Endothelial cell of umbilical vein (primary cell): ENCODE data around the gene AMMECR1. TPM values are rescaled to one million over a fixed set of nuclear protein-coding genes. Genes with fewer than 3 reads are reported as not detected.

Source experiments
- BruUV-seq: library from RNA; stranded (reverse); fragments of 400-500 nt; replicated peaks from 2 replicates; lab custom pipeline; 2021; lab: Mats Ljungman, UMichigan
- CTCF ChIA-PET: fragments of 300-600, 350-600 bp; sonication (Branson Sonifier 250); formaldehyde crosslinking; loops from one replicate; lab custom pipeline; 2021; ENCODE audit warnings: antibody characterized with exemption, inconsistent platforms; lab: Charles Lee
- POLR2A ChIA-PET: fragments of 300-600, 350-600 bp; sonication (Branson Sonifier 250); formaldehyde crosslinking; loops from one replicate; lab custom pipeline; 2021; ENCODE audit warnings: antibody characterized with exemption, inconsistent platforms; lab: Charles Lee
- DNase-seq: peaks from one replicate; pipeline ENCODE4 v3.0.0-alpha.2; 2011; ENCODE audit warnings: low read depth, low spot score
- FAIRE-seq: peaks from 2 replicates; lab custom pipeline; 2011; peaks lifted over from hg19 to GRCh38; lab: Jason Lieb, UNC
- H2AFZ ChIP-seq: 2 replicates; pipeline ENCODE4 v1.6.0; 2012; ENCODE audit warnings: low read depth, low read length, control low read depth, inconsistent platforms
- H3K27ac ChIP-seq: 2 replicates; pipeline ENCODE4 v1.5.1; 2011; ENCODE audit warnings: low read depth, mild to moderate bottlenecking, control low read depth, low read length, moderate library complexity; ENCODE audit not compliant: insufficient read depth
- H3K27me3 ChIP-seq, 2 experiments: 2 replicates each; pipeline versions ENCODE4 v1.6.0 to v1.6.1; 2011; ENCODE audit warnings: low read length in 2 of 2, mixed read lengths in 1 of 2; ENCODE audit not compliant: control insufficient read depth in 2 of 2, insufficient read depth in 2 of 2
- H3K36me3 ChIP-seq, 2 experiments: 2 replicates in 1 of 2; 3 replicates in 1 of 2; pipeline ENCODE4 v1.5.1; 2011; ENCODE audit warnings: low read length in 2 of 2, mild to moderate bottlenecking in 1 of 2, moderate library complexity in 1 of 2; ENCODE audit not compliant: control insufficient read depth in 2 of 2, insufficient read depth in 2 of 2; ENCODE audit errors: extremely low read depth in 1 of 2
- H3K4me1 ChIP-seq: 3 replicates; pipeline ENCODE4 v1.5.1; 2011; ENCODE audit warnings: mild to moderate bottlenecking, low read length; ENCODE audit not compliant: control insufficient read depth, insufficient read depth; ENCODE audit errors: extremely low read depth
- H3K4me2 ChIP-seq: 2 replicates; pipeline ENCODE4 v1.6.1; 2011; ENCODE audit warnings: low read length, control low read depth, mixed read lengths; ENCODE audit not compliant: insufficient read depth
- H3K4me3 ChIP-seq, 3 experiments: fragments of 200-600 bp in 1 of 3; sonication (generic), shearing (Covaris generic) in 1 of 3; replicated peaks in 1 of 3; 2 replicates each; pipeline ENCODE4 v1.5.1; 2011 to 2016; ENCODE audit warnings: control low read depth in 3 of 3, low read length in 3 of 3, mild to moderate bottlenecking in 2 of 3, inconsistent platforms in 1 of 3, low read depth in 1 of 3, moderate library complexity in 1 of 3; ENCODE audit not compliant: insufficient read depth in 1 of 3
- H3K79me2 ChIP-seq: 2 replicates; pipeline ENCODE4 v1.6.0; 2012; ENCODE audit warnings: low read length, inconsistent platforms; ENCODE audit not compliant: control insufficient read depth, insufficient read depth
- H3K9ac ChIP-seq: replicated peaks from 2 replicates; pipeline ENCODE3; 2011; ENCODE audit warnings: low read length, control low read depth; ENCODE audit not compliant: insufficient read depth; ENCODE audit errors: extremely low read depth
- H3K9me1 ChIP-seq: replicated peaks from 3 replicates; pipeline ENCODE4 v1.6.0; 2011; ENCODE audit warnings: mild to moderate bottlenecking, low read length; ENCODE audit not compliant: control insufficient read depth, insufficient read depth; ENCODE audit errors: extremely low read depth
- H3K9me3 ChIP-seq: replicated peaks from 2 replicates; pipeline ENCODE4 v1.5.1; 2012; ENCODE audit warnings: low read length, inconsistent platforms; ENCODE audit not compliant: control insufficient read depth, insufficient read depth
- H4K20me1 ChIP-seq: replicated peaks from 2 replicates; pipeline ENCODE3; 2011; ENCODE audit warnings: mild to moderate bottlenecking, low read length; ENCODE audit not compliant: control insufficient read depth, insufficient read depth; ENCODE audit errors: extremely low read depth
- EZH2 ChIP-seq: IDR thresholded peaks from 2 replicates; pipeline ENCODE4 v1.6.1; 2012; ENCODE audit warnings: borderline replicate concordance, low read depth, mild to moderate bottlenecking, moderate library complexity, low read length, inconsistent platforms; ENCODE audit not compliant: severe bottlenecking
- FOS ChIP-seq: IDR thresholded peaks from 2 replicates; pipeline ENCODE4 v1.6.1; 2011; ENCODE audit warnings: mild to moderate bottlenecking, low read length, moderate library complexity, borderline replicate concordance; ENCODE audit not compliant: insufficient read depth
- GATA2 ChIP-seq: IDR thresholded peaks from 2 replicates; pipeline ENCODE4 v1.7.0; 2011; ENCODE audit warnings: low read depth, mild to moderate bottlenecking, moderate library complexity, mixed read lengths, low read length; ENCODE audit not compliant: insufficient read length, insufficient read depth
- JUN ChIP-seq: IDR thresholded peaks from 2 replicates; pipeline ENCODE4 v1.6.1; 2011; ENCODE audit warnings: borderline replicate concordance, low read depth; ENCODE audit not compliant: insufficient read length, insufficient read depth
- MYC ChIP-seq: IDR thresholded peaks from one replicate; pipeline ENCODE4 v1.6.1; 2011; ENCODE audit warnings: mild to moderate bottlenecking, low read depth, low read length
- POLR2A ChIP-seq: IDR thresholded peaks from 2 replicates; pipeline ENCODE4 v1.6.1; 2012; ENCODE audit warnings: low read depth, mild to moderate bottlenecking, control low read depth, low read length
- POLR2AphosphoS5 ChIP-seq: IDR thresholded peaks from 2 replicates; pipeline ENCODE4 v1.6.1; 2012; ENCODE audit warnings: low read depth, mild to moderate bottlenecking, control low read depth, low read length, moderate library complexity; ENCODE audit not compliant: insufficient read depth
- dilution Hi-C: fragments of 300-500 bp; cut with MboI; formaldehyde crosslinking; loops from one replicate; pipeline ENCODE4 v1.15.0; 2019; ENCODE audit warnings: low sequenced_read_pairs; ENCODE audit not compliant: extremely low pct_ligation_motif_present
- intact Hi-C: fragments of 100-400 bp; cut with micrococcal nuclease; formaldehyde crosslinking; loops from one replicate; pipeline ENCODE4 v1.10.0; 2022
- polyA plus RNA-seq, 4 experiments: library from polyadenylated mRNA; depleted of rRNA in 3 of 4; stranded (reverse) in 3 of 4; unstranded in 1 of 4; fragments of >200 nt; gene quantifications; 2 replicates each; pipeline versions ENCODE4 v1.2.1 to v1.2.3, GENCODE V29; 2011 to 2012; ENCODE audit warnings: missing spikeins in 1 of 4
- total RNA-seq: library from RNA; stranded (reverse); gene quantifications from 2 replicates; pipeline ENCODE4 v1.2.3, GENCODE V29; 2021
- TF ChIP-seq, protein P1 (sequence below), 2 donors: IDR thresholded peaks; 1 replicate in 1 of 2; 2 replicates in 1 of 2; pipeline ENCODE4 v1.5.1; 2011; ENCODE audit warnings: low read length in 2 of 2, mild to moderate bottlenecking in 2 of 2, moderate library complexity in 2 of 2, control low read depth in 1 of 2, inconsistent platforms in 1 of 2, low read depth in 1 of 2; ENCODE audit not compliant: insufficient read depth in 1 of 2; ENCODE audit errors: extremely low read depth in 1 of 2
- TF ChIP-seq, protein P2 (sequence below): IDR thresholded peaks from 2 replicates; pipeline ENCODE4 v1.6.1; 2011; ENCODE audit not compliant: insufficient read depth, insufficient read length

Gene AMMECR1
- total and polyA plus RNA-seq, 2 donors (not counting 3 experiments of a cell fraction or from before 2014, with no cell fraction given), result 3.6 to 6.9 TPM

DNA sequence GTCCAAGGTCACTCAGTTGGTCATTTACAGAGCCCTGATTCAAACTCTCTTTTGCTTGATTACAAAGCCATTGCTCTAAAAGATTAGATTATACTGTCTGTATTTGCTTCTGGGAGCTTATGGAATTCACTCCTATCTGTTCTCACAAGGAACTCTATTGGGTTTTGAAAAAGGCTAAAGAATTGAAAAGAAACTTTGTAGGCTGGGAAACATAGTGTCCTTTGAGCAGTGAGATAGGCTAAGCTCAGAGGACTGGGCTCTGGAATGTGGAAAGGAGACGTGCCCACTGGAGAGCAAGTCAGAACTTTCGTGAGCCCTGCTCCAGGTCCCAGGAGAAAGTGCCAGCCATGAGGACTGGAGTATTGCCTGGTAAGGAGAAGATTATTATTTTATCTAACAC lies 40.7 kb upstream of the AMMECR1 start, which contains the start of gene RTL9:
Gene RTL9, plus strand, starts transcription at position 301 of the 400 bp plus-strand sequence. CDS start 91,770 bp downstream, outside the sequence.
- Histone ChIP-seq H3K36me3 (no peaks in the 10 kb centered on the region), H4K20me1 (no peaks in the 10 kb centered on the region), H3K27me3 (no peaks in the 10 kb centered on the region), H2AFZ (no peak within 1 kb of the TSS), H3K79me2 (no peaks in the 10 kb centered on the region), H3K9ac (no peak within 1 kb of the TSS), H3K4me3 (no peak within 1 kb of the TSS), H3K27ac (no peak within 1 kb of the TSS), H3K9me3 (no peaks in the 10 kb centered on the region), H3K4me1 (no peaks in the 10 kb centered on the region), H3K4me2 (no peak within 1 kb of the TSS), H3K9me1 (no peaks in the 10 kb centered on the region)
- POLR2A ChIA-PET, result no interaction called here
- no peak for FAIRE-seq
- dilution Hi-C loops (no loop called here), intact Hi-C loops (no loop called here)
- CTCF ChIA-PET, result interaction anchor here (1.1 kb wide), 1 partner anchor 198 kb away, joined by 3 read pairs; no protein-coding TSS in a partner anchor
- TF ChIP-seq POLR2AphosphoS5 (no peak), EZH2 (no peak), JUN (no peak), GATA2 (no peak), POLR2A (no peak), MYC (no peak), FOS (no peak)
- TF ChIP-seq, protein P1, sequence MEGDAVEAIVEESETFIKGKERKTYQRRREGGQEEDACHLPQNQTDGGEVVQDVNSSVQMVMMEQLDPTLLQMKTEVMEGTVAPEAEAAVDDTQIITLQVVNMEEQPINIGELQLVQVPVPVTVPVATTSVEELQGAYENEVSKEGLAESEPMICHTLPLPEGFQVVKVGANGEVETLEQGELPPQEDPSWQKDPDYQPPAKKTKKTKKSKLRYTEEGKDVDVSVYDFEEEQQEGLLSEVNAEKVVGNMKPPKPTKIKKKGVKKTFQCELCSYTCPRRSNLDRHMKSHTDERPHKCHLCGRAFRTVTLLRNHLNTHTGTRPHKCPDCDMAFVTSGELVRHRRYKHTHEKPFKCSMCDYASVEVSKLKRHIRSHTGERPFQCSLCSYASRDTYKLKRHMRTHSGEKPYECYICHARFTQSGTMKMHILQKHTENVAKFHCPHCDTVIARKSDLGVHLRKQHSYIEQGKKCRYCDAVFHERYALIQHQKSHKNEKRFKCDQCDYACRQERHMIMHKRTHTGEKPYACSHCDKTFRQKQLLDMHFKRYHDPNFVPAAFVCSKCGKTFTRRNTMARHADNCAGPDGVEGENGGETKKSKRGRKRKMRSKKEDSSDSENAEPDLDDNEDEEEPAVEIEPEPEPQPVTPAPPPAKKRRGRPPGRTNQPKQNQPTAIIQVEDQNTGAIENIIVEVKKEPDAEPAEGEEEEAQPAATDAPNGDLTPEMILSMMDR (IDR thresholded peaks at IDR 0.05; ENCODE audit: extremely low read depth in 1 of 2, insufficient read depth in 1 of 2, low read depth in 1 of 2, low read length in 2 of 2), result no peak
- TF ChIP-seq, protein P2, sequence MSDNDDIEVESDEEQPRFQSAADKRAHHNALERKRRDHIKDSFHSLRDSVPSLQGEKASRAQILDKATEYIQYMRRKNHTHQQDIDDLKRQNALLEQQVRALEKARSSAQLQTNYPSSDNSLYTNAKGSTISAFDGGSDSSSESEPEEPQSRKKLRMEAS, result no peak
- no peak for DNase-seq
- no TSS peak for BruUV-seq
